Heart right ventricle (tissue), 16 donors: ENCODE data around the gene PDLIM5. TPM values are rescaled to one million over a fixed set of nuclear protein-coding genes. Genes with fewer than 3 reads are reported as not detected.

Experiments used
- ATAC-seq, 8 donors: fragments of 200-7000 bp; cut with Tn5 transposase; one replicate each; pipeline ENCODE4 v1.9.1; 2020; ENCODE audit warnings: mild to moderate bottlenecking in 8 of 8, moderate library complexity in 8 of 8, moderate number of reproducible peaks in 1 of 8
- DNase-seq, 2 donors: peaks; one replicate each; pipeline ENCODE4 v3.0.0-alpha.2; 2020
- H3K27ac ChIP-seq, 10 donors: fragments of 200-600 bp; sonication (generic) in 2 of 10; one replicate each; pipeline versions ENCODE4 v1.5.0 to v1.8.0; 2020 to 2022; ENCODE audit warnings: mild to moderate bottlenecking in 3 of 10
- H3K27me3 ChIP-seq, 7 donors: fragments of 200-600 bp; one replicate each; pipeline ENCODE4 v1.8.0; 2021 to 2022; ENCODE audit warnings: mild to moderate bottlenecking in 2 of 7
- H3K36me3 ChIP-seq, 9 donors: fragments of 200-600 bp; sonication (generic) in 1 of 9; one replicate each; pipeline versions ENCODE4 v1.5.0 to v1.8.0; 2020 to 2022; ENCODE audit warnings: mild to moderate bottlenecking in 2 of 9
- H3K4me1 ChIP-seq, 9 donors: fragments of 200-600 bp; sonication (generic) in 1 of 9; one replicate each; pipeline versions ENCODE4 v1.5.0 to v1.8.0; 2020 to 2022; ENCODE audit warnings: mild to moderate bottlenecking in 4 of 9
- H3K4me3 ChIP-seq, 10 donors: fragments of 200-600 bp; sonication (generic) in 2 of 10; one replicate each; pipeline versions ENCODE4 v1.5.0 to v1.8.0; 2020 to 2022; ENCODE audit warnings: mild to moderate bottlenecking in 7 of 10, moderate library complexity in 2 of 10
- H3K9me3 ChIP-seq, 11 donors: fragments of 200-600 bp in 10 of 11; sonication (generic) in 2 of 11; one replicate each; pipeline versions ENCODE4 v1.5.0 to v1.8.0; 2013 to 2022; ENCODE audit warnings: mild to moderate bottlenecking in 2 of 11, control low read depth in 1 of 11, moderate library complexity in 1 of 11
- CTCF ChIP-seq, 9 donors: fragments of 200-600 bp; sonication (generic) in 2 of 9; IDR thresholded peaks; one replicate each; pipeline versions ENCODE4 v1.5.0 to v1.8.0; 2021 to 2022; ENCODE audit warnings: antibody characterized with exemption in 9 of 9, mild to moderate bottlenecking in 5 of 9, moderate library complexity in 1 of 9
- WGBS, 2 donors: extraction: QIAGEN DNeasy Blood & Tissue Kit; methylation state at CpG; one replicate each; pipeline ENCODE4 v1.1.7; 2013; ENCODE audit warnings: inconsistent platforms in 1 of 2; 5-methylcytosine and 5-hydroxymethylcytosine counted together
- intact Hi-C, 10 donors: fragments of 100-400 bp; cut with DNase I; formaldehyde crosslinking; loops; one replicate each; pipeline versions ENCODE4 v1.11.1 to v1.14.2; 2022
- polyA plus RNA-seq, 2 donors: library from polyadenylated mRNA; stranded (reverse); fragments of 200-250 nt; gene quantifications; one replicate each; pipeline ENCODE4 v1.2.3, GENCODE V29; 2013
- total RNA-seq, 10 donors: library from RNA; stranded (reverse); fragmentation: NEBNext Ultra II Directional in 3 of 10; extraction: Animal tissue kit (Norgen Biotek cat#: 25700) in 3 of 10; gene quantifications; one replicate each; pipeline versions ENCODE4 v1.2.1 to v1.2.4, GENCODE V29; 2021 to 2023
- donor health status: Arrhythmogenic right ventricular cardiomyopathy.
- donor health status: ischemic (EF 13 %, LVEDD 7.1; RV severe dilation, severe dysfunction).
- donor health status: healthy with polysubstance abuse.
- donor health status: DM: no; HTN: yes; CAD: no.
- donor health status: DM: no; HTN: no; CAD: no.
- donor health status: ischemic (EF 25% LVEDD 6.9; RV normal size, moderate dysfunction).
- donor health status: ischemic (EF 25% LVEDD 5.7; RV mildly dilated, moderate dysfunction).
- donor health status: healthy.
- donor health status: DM: yes; HTN: yes; CAD: no.
- donor health status: Ischemic cardiomyopathy.
- donor health status: ischemic (EF 35%, LVEDD 5.7; RV mildly dilated, moderate dysfunction).
- donor health status: nonischemic (EF 11% LVEDD 7.7; RV severe dilation, severe dysfunction).
- donor health status: DM: yes; HTN: yes; CAD: no.
- donor health status: PGD.
- donor health status: ischemic (EF 29% LVEDD 5.4; RV normal size, mild dysfunction).
- donor health status: nonischemic (EF 23%, LVEDD 6.1; RV moderate dilation, normal function).

The PDLIM5 gene
- total and polyA plus RNA-seq, 12 donors: 221 to 1,549 (median 1,269) TPM

GRCh38 chr4:94669672-94670664, 218.2 kb downstream of the PDLIM5 start:
- 81 to 82% methylated on average over 6 of the region's 6 CpGs for WGBS, 2 donors
- peak overlapping the region in 1 of 10 donors; percentile 22 for H3K27ac ChIP-seq
- no peaks in the 10 kb centered on the region for H3K9me3 ChIP-seq
- ATAC-seq (no peak), DNase-seq (no peak)
- intact Hi-C loops: no loop called here
- peaks cover 0 to 44% (median 0%) of the 10 kb centered on the region in 9 donors for H3K36me3 ChIP-seq
- no peaks in the 10 kb centered on the region for H3K27me3 ChIP-seq
- no peak for TF ChIP-seq CTCF (IDR thresholded peaks at IDR 0.05)
- no peak overlapping the region for H3K4me3 ChIP-seq
- peaks cover 0 to 5% (median 0%) of the 10 kb centered on the region in 9 donors for H3K4me1 ChIP-seq

GRCh38 chr4:94671113-94671512, 219.4 kb downstream of the PDLIM5 start:
- no peaks in the 10 kb centered on the region for H3K9me3 ChIP-seq
- ATAC-seq: peak in 6 of 8 donors; percentile 13 to 52 (median 26)
- no peak for DNase-seq
- H3K27me3 ChIP-seq: no peaks in the 10 kb centered on the region
- peaks cover 0 to 5% (median 0%) of the 10 kb centered on the region in 9 donors for H3K4me1 ChIP-seq
- no peak for TF ChIP-seq CTCF (IDR thresholded peaks at IDR 0.05)
- H3K4me3 ChIP-seq: no peak overlapping the region
- 84 to 87% methylated on average over 5 of the region's 5 CpGs for WGBS, 2 donors
- intact Hi-C loops: no loop called here
- H3K27ac ChIP-seq: no peak overlapping the region
- peaks cover 0 to 33% (median 0%) of the 10 kb centered on the region in 9 donors for H3K36me3 ChIP-seq

- 62 to 63% methylated on average over 2 of the region's 2 CpGs for WGBS, 2 donors
Observed at GRCh38 chr4:94673961-94674360, 222.2 kb downstream of the PDLIM5 start.

More at GRCh38 chr4:94673961-94674360, 222.2 kb downstream of the PDLIM5 start:
- ATAC-seq (peak in 2 of 8 donors; percentile 9 to 11), DNase-seq (no peak)
- Histone ChIP-seq H3K4me3 (no peak overlapping the region), H3K36me3 (peaks cover 0 to 9% (median 0%) of the 10 kb centered on the region in 9 donors), H3K4me1 (peaks cover 0 to 9% (median 0%) of the 10 kb centered on the region in 9 donors), H3K27ac (no peak overlapping the region), H3K9me3 (no peaks in the 10 kb centered on the region), H3K27me3 (no peaks in the 10 kb centered on the region)
- no peak for TF ChIP-seq CTCF (IDR thresholded peaks at IDR 0.05)
- intact Hi-C loops: no loop called here
